A204.1 (cell line): ENCODE measurements around the gene PRPF6.

Experiments used
- FAIRE-seq: peaks from 2 replicates; lab custom pipeline; 2012; peaks lifted over from hg19 to GRCh38; lab: Jason Lieb, UNC

PRPF6 gene

DNA sequence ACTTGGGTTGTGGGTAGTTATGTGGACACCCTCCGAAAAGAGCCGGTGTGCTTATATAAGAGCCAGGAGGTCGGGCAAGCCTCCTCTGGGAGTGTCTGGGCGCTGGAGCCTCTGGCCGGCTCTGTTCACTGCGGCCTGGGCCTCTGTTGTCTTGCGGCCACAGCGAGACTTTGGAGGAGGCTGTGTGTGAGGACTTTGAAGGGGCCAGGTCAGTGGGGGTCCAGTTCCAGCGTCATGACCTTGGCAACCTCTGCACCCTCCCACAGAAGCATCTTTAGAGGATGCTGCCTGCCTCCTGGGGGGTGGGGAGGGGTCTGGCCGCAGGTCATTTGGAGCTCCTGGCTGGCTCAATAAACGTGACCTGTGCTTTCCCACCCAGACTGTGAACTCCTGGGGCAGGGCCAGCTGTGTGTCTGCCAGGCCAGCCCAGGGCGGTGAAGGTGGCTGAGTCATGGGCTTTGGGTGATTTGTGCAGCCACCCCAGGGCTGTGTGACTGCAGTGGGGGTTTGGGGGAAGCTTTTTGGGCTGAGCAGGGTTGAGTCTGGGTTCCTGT lies 83.3 kb downstream of the PRPF6 start:
- no peak for FAIRE-seq

GRCh38 chr20:64065062-64065973 lies 84.4 kb downstream of the PRPF6 start:
- FAIRE-seq, result no peak

DNA sequence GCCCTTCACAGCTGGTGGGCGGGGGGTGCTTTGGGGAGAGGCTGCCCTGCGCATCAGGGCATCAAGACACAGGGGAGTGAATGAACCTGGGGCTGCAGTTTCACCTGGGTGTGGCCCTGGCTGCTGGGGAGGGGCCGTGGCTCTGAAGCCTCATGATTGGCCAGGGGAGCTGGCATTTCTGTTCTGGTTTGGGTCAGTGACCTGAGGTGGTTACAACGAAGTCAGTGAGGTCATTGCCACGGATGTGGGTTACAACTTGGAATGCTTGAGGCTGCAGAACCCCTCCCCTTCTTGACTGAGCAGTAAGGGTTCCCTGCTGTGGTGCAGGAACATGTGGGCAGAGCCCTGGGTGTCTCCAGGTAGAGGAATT lies 85.0 kb downstream of the PRPF6 start:
- no peak for FAIRE-seq

GRCh38 chr20:64067005-64067632 lies 86.2 kb downstream of the PRPF6 start:
- FAIRE-seq, result no peak

DNA sequence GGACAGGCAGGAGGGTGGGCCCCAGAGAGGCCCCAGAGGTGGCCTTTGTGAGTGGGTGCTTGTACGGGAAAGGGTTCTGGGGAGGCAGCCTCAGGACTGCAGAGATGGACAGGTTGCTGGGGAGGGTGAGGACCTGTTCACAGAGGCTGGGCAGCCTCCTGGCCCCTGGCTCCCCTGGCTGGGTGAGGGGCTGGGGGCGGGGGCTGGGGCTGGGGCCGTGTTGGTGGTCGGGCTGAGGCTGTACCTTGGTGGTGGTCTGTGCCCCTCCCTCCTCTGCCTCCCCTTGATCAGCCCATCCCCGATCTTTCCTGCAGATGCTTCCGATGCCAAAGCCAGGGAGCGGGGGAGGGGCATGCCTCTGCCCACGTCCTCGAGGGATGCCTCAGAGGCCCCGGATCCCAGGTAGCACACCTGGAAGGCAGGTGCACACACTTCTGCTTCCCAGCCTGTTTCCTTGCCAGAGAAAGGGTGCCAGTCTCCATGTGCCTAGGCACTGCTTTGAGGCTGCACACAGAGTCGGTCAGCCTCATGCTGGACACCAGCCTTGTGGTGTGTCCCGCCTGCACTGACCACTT lies 86.9 kb downstream of the PRPF6 start:
- no peak for FAIRE-seq

DNA sequence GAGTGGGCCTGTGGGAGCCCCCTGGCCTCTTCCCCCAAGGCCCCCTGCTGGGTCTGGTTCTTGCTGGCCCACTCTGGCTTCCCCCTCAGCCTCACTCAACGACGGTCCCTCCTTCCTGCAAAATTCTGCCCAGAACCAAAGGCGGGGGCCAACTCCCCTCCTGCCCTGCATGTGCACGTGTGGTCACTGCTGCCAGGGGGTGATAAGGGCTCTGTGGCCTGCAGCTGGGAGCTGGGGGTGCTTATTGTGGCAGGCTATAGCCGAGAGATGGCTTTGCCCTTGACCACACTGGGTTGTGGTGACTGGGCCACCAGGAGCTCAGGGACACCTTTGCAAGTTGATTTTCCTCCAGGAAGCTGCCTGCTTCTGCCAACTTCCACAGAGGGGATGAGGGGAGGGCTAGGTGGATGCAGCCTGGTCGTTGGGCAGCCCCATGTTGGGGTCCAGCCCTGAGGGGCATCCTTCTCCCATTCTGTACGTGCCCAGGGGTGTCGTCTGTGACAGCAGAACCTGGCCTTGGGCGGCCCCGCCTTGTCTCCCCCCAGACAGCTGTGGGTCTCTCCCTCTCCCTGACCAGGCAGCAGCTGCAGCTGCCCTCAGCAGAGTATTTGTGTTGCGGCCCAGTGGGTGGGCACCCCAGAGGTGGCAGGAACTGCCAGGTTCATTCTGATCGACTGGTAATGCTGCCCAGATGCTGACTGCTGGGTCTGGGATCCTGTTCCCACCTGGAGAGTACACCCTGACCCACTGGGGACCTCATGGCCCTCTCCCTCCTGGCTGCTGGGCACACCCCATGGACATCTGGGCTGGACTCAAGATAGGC lies 87.7 kb downstream of the PRPF6 start:
- no peak for FAIRE-seq

DNA sequence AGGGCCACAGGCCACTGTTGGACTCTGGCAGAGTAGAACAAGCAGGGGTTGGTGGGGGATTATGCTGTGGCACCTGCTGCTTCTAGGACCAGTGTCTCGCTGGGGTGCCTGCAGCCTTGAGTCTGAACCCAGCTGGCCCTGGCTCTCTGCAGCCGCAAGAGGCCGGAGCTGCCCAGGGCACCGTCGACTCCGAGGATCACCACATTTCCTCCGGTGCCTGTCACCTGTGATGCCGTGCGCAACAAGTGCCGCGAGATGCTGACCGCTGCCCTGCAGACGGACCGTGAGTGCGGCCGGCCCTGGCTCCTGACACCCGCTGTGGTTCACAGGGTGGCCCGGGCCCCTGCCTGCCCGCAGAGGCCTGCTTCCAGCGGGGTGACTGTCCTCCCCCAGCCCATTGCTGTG lies 88.3 kb downstream of the PRPF6 start:
- no peak for FAIRE-seq

DNA sequence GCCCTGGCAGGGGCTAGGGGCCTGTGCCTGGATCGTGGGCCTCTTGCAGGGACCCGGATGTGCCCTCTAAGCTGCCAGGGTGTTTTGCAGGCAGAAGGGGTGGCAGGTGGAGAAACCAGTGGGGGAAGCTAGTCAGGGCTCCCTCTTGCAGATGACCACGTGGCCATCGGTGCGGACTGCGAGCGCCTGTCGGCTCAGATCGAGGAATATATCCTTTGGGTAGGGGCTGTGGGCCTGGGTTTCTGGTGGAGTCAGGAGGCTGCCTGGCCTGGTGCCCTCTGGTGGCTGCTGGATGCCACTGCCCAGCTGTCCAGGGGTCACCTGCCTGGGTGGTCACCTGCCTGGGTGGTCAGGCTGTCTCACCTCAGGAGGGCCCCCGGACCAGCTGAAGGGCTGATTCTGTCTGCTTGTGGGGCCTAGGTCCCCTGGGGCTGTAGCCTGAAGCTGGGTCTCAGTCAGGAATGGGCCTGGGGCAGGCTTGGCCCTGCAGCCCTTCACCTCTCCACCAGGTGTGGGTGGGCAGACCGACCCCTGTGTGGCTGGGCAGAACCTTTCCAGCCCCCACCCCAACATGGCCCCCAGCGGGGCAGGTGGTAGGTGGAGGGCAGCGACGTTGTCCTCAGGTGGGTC lies 88.8 kb downstream of the PRPF6 start:
- FAIRE-seq, result no peak

- FAIRE-seq, result no peak
Observed at GRCh38 chr20:64070244-64070993, 89.5 kb downstream of the PRPF6 start.

GRCh38 chr20:64071341-64072332 lies 90.7 kb downstream of the PRPF6 start:
- no peak for FAIRE-seq

- no peak for FAIRE-seq
Observed at GRCh38 chr20:64072498-64073063, 91.6 kb downstream of the PRPF6 start.

DNA sequence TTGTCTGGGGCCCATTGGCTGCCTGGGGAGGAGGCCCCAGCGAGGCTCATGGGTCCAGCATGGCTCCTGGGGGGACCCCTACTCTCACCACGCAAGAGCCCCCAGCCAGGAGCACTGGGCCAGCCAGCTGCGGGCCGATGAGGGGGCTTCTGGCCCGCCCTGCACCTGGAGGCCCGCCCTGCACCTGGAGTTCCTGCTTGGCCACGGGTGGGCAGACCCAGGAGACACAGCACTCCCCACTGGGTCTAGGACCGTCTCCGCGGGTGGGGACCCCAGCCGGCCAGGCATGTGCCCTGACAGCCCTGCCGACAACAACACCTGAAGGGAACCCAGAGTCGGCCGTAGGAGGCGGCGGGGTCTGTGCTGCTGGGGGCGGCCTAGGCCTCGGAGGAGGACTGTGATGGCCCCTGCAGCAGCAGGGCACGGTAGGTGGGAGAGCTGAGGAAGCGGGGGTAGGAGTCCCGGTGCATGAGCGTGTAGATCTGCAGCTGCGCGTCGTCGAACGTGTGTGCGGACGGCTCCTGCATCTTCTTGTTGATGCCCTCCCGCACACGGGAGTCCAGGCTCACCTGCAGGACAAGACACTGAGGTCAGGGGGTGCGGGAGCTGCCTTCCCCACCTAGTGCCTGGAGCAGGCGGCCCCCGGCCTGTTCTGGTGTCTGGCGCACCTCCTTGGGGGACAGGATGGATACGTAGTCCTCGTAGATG lies 92.7 kb downstream of the PRPF6 start:
- FAIRE-seq, result no peak

- no peak for FAIRE-seq
Observed at GRCh38 chr20:64074184-64074789, 93.4 kb downstream of the PRPF6 start.

- FAIRE-seq, result no peak
Observed at GRCh38 chr20:64074963-64075362, 94.0 kb downstream of the PRPF6 start.

- no peak for FAIRE-seq
Observed at GRCh38 chr20:64075556-64075955, 94.6 kb downstream of the PRPF6 start.

GRCh38 chr20:64076061-64076997 lies 95.4 kb downstream of the PRPF6 start:
- FAIRE-seq, result no peak

DNA sequence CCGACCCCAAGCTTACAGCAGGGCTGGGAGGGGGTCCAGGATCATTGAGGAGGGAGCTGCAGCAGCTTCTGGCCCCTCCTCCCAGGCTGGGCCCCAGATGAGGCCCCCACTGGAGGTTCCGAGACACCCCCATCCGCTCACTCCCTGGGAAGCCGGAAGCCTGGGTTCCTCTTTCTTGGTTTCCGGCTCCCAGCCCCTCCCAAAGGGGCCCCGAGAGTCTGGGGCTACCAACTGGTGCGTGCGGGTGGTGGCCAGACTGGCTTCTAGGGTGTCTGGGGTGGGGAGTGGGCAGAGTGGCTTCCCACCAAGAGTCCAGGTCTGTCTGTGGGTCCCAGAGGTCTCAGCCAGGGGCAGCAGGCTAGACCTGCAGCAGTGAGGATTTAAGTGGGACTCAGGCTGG lies 96.2 kb downstream of the PRPF6 start:
- FAIRE-seq, result no peak
